IMR-90 (cell line): ENCODE results near the gene TMEM170A. TPM values are rescaled to one million over a fixed set of nuclear protein-coding genes. Genes with fewer than 3 reads are reported as not detected.

Source experiments
- ATAC-seq: fragments of 200-7000 bp; cut with Tn5 transposase; 2 replicates; pipeline ENCODE4 v1.9.1; 2020; ENCODE audit warnings: low read depth, mild to moderate bottlenecking, moderate library complexity
- BruUV-seq: library from RNA; stranded (reverse); fragments of 400-500 nt; replicated peaks from 2 replicates; lab custom pipeline; 2021; lab: Mats Ljungman, UMichigan
- CTCF ChIA-PET: fragments of 300-600 bp; formaldehyde crosslinking; extraction: SDS; loops from one replicate; lab custom pipeline; 2021; ENCODE audit warnings: antibody characterized with exemption; lab: Yijun Ruan, JAX
- POLR2A ChIA-PET: fragments of 300-600 bp; sonication (Branson Sonifier 250); formaldehyde crosslinking; loops from one replicate; lab custom pipeline; 2022; ENCODE audit warnings: antibody characterized with exemption; ENCODE audit not compliant: unreplicated experiment; lab: Charles Lee
- DNase-seq: peaks from one replicate; pipeline ENCODE4 v3.0.0; 2013
- H2AFZ ChIP-seq: replicated peaks from 2 replicates; pipeline ENCODE3; 2013; ENCODE audit warnings: low read length, mild to moderate bottlenecking; ENCODE audit not compliant: poor library complexity
- H2AK5ac ChIP-seq: 2 replicates; pipeline ENCODE4 v1.6.1; 2013; ENCODE audit warnings: low read depth, low read length, inconsistent platforms
- H2AK9ac ChIP-seq: replicated peaks from 2 replicates; pipeline ENCODE3; 2013; ENCODE audit warnings: mild to moderate bottlenecking, low read depth, low read length, moderate library complexity; ENCODE audit not compliant: poor library complexity
- H2BK120ac ChIP-seq: 2 replicates; pipeline ENCODE4 v1.6.1; 2013; ENCODE audit warnings: low read depth, low read length, inconsistent platforms
- H2BK15ac ChIP-seq: 3 replicates; pipeline ENCODE4 v1.6.1; 2013; ENCODE audit warnings: low read depth, low read length, inconsistent platforms
- H2BK20ac ChIP-seq: 2 replicates; pipeline ENCODE4 v1.6.1; 2013; ENCODE audit warnings: low read depth, mild to moderate bottlenecking, inconsistent platforms, low read length, moderate library complexity
- H2BK5ac ChIP-seq: 2 replicates; pipeline ENCODE4 v1.6.1; 2013; ENCODE audit warnings: mild to moderate bottlenecking, low read depth, low read length, inconsistent platforms; ENCODE audit not compliant: poor library complexity, severe bottlenecking
- H3K14ac ChIP-seq: replicated peaks from 2 replicates; pipeline ENCODE4 v1.6.1; 2013; ENCODE audit warnings: low read depth, low read length, inconsistent platforms
- H3K18ac ChIP-seq: 2 replicates; pipeline ENCODE4 v1.6.1; 2013; ENCODE audit warnings: low read depth, low read length, control low read depth
- H3K23ac ChIP-seq: 2 replicates; pipeline ENCODE4 v1.6.1; 2013; ENCODE audit warnings: low read depth, low read length, inconsistent platforms
- H3K27ac ChIP-seq: 2 replicates; pipeline ENCODE4 v1.5.1; 2013; ENCODE audit warnings: mild to moderate bottlenecking, control low read depth, low read length; ENCODE audit not compliant: insufficient read depth
- H3K27me3 ChIP-seq: 2 replicates; pipeline ENCODE4 v1.6.1; 2013; ENCODE audit warnings: low read length; ENCODE audit not compliant: control insufficient read depth, insufficient read depth
- H3K36me3 ChIP-seq: 2 replicates; pipeline ENCODE4 v1.6.1; 2013; ENCODE audit warnings: low read length, mixed read lengths; ENCODE audit not compliant: control insufficient read depth, insufficient read depth
- H3K4ac ChIP-seq: 2 replicates; pipeline ENCODE4 v1.6.1; 2013; ENCODE audit warnings: low read depth, low read length, inconsistent platforms
- H3K4me1 ChIP-seq: 2 replicates; pipeline ENCODE4 v1.6.1; 2013; ENCODE audit warnings: low read length, mixed read lengths; ENCODE audit not compliant: control insufficient read depth, insufficient read depth
- H3K4me2 ChIP-seq: 2 replicates; pipeline ENCODE4 v1.6.1; 2013; ENCODE audit warnings: low read depth, mild to moderate bottlenecking, control low read depth, low read length, moderate library complexity
- H3K4me3 ChIP-seq: 2 replicates; pipeline ENCODE4 v1.5.1; 2013; ENCODE audit warnings: low read depth, mild to moderate bottlenecking, control low read depth, low read length, moderate library complexity; ENCODE audit not compliant: insufficient read depth
- H3K56ac ChIP-seq: 2 replicates; pipeline ENCODE4 v1.6.1; 2013; ENCODE audit warnings: low read length, inconsistent platforms; ENCODE audit not compliant: insufficient read depth; ENCODE audit errors: extremely low read depth
- H3K79me1 ChIP-seq, 2 experiments: 2 replicates each; pipeline ENCODE4 v1.6.1; 2013; ENCODE audit warnings: low read length in 2 of 2, inconsistent platforms in 1 of 2, low read depth in 1 of 2
- H3K9ac ChIP-seq: 2 replicates; pipeline ENCODE4 v1.6.1; 2013; ENCODE audit warnings: low read depth, low read length, control low read depth
- H3K9me1 ChIP-seq: 2 replicates; pipeline ENCODE4 v1.6.1; 2013; ENCODE audit warnings: low read length, inconsistent platforms; ENCODE audit not compliant: insufficient read depth
- H3K9me3 ChIP-seq: 2 replicates; pipeline ENCODE4 v1.6.1; 2013; ENCODE audit warnings: low read length; ENCODE audit not compliant: control insufficient read depth, insufficient read depth
- H4K20me1 ChIP-seq: 2 replicates; pipeline ENCODE4 v1.6.1; 2013; ENCODE audit warnings: low read length, inconsistent platforms; ENCODE audit not compliant: insufficient read depth
- H4K5ac ChIP-seq: 2 replicates; pipeline ENCODE4 v1.6.1; 2013; ENCODE audit warnings: mild to moderate bottlenecking, low read depth, low read length, control low read depth
- H4K8ac ChIP-seq, 2 experiments: 2 replicates each; pipeline ENCODE4 v1.6.1; 2013; ENCODE audit warnings: low read depth in 2 of 2, low read length in 2 of 2, control low read depth in 1 of 2, inconsistent platforms in 1 of 2
- H4K91ac ChIP-seq: 2 replicates; pipeline ENCODE4 v1.6.1; 2013; ENCODE audit warnings: low read depth, low read length, inconsistent platforms; ENCODE audit not compliant: insufficient read depth
- CTCF ChIP-seq: conservative IDR thresholded peaks from 2 replicates; pipeline ENCODE4 v1.5.1; 2012; ENCODE audit warnings: mild to moderate bottlenecking, low read depth, low read length, improper control_type of control experiment
- FOS ChIP-seq: fragments of 150-350 bp; IDR thresholded peaks from 2 replicates; pipeline ENCODE4 v1.6.1; 2016; ENCODE audit warnings: low read depth, low read length
- MAZ ChIP-seq: IDR thresholded peaks from 2 replicates; pipeline ENCODE4 v1.6.1; 2012; ENCODE audit warnings: low read depth, mild to moderate bottlenecking, low read length, improper control_type of control experiment, moderate library complexity, borderline replicate concordance
- NFE2L2 ChIP-seq: fragments of 150-350 bp; IDR thresholded peaks from 2 replicates; pipeline ENCODE4 v1.6.1; 2016; ENCODE audit warnings: low read depth, mild to moderate bottlenecking, low read length
- POLR2A ChIP-seq: IDR thresholded peaks from 2 replicates; pipeline ENCODE4 v1.6.1; 2012; ENCODE audit warnings: mild to moderate bottlenecking, low read depth, low read length
- RAD21 ChIP-seq: IDR thresholded peaks from 2 replicates; pipeline ENCODE4 v1.6.1; 2012; ENCODE audit warnings: low read length, improper control_type of control experiment
- RCOR1 ChIP-seq: IDR thresholded peaks from 2 replicates; pipeline ENCODE4 v1.6.1; 2012; ENCODE audit warnings: mild to moderate bottlenecking, low read length, improper control_type of control experiment; ENCODE audit not compliant: insufficient replicate concordance
- WGBS, 2 experiments: methylation state at CpG; one replicate each; pipeline versions ENCODE4 v1.1.5 to v1.1.7; 2013; ENCODE audit warnings: missing lambda C conversion rate in 2 of 2; ENCODE audit not compliant: insufficient read length in 1 of 2; ENCODE audit errors: extremely low coverage in 2 of 2; 5-methylcytosine and 5-hydroxymethylcytosine counted together
- dilution Hi-C: fragments of 300-500 bp; cut with HindIII; formaldehyde crosslinking; loops from one replicate; pipeline ENCODE4 v1.14.3; 2018; ENCODE audit warnings: low sequenced_read_pairs; ENCODE audit not compliant: unreplicated experiment
- in situ Hi-C: fragments of 300-500 bp; cut with MboI; formaldehyde crosslinking; loops from 3 replicates; pipeline ENCODE4 v1.14.3; 2019; ENCODE audit warnings: low sequenced_read_pairs, inconsistent platforms, mixed read lengths
- intact Hi-C: fragments of 100-400 bp; cut with micrococcal nuclease; formaldehyde crosslinking; loops from 2 replicates; pipeline ENCODE4 v1.10.0; 2022
- polyA plus RNA-seq, 3 experiments: library from polyadenylated mRNA; depleted of rRNA; stranded (reverse); fragments of >200 nt; gene quantifications; 2 replicates each; pipeline ENCODE4 v1.2.3, GENCODE V29; 2012; ENCODE audit warnings: low replicate concordance in 1 of 3
- total RNA-seq: library from RNA; depleted of rRNA; stranded (reverse); fragments of >200 nt; gene quantifications from 2 replicates; pipeline ENCODE4 v1.2.3, GENCODE V29; 2012
- TF ChIP-seq, protein P1 (sequence below): fragments of 150-350 bp; IDR thresholded peaks from 2 replicates; pipeline ENCODE4 v1.6.1; 2017; ENCODE audit warnings: mild to moderate bottlenecking, antibody characterized with exemption, low read length, low read depth

Gene TMEM170A
- total and polyA plus RNA-seq, 2 of the 4 experiments (the other 2 are of a cell fraction): 7.3 to 10.9 TPM

- dilution Hi-C loops: no loop called here
- CTCF ChIA-PET: interaction anchor here (0.8 kb wide), 1 partner anchor 23 kb away, joined by 3 read pairs; no protein-coding TSS in a partner anchor
- in situ Hi-C loops: no loop called here
These were observed 29.7 kb upstream of the TMEM170A start for GRCh38 chr16:75494184-75494583.

More at GRCh38 chr16:75494184-75494583, 29.7 kb upstream of the TMEM170A start:
- POLR2A ChIA-PET: no interaction called here
- H3K56ac ChIP-seq: no peak overlapping the region
- intact Hi-C loops: no loop called here
- TF ChIP-seq NFE2L2 (no peak), RAD21 (no peak), FOS (no peak), CTCF (no peak), POLR2A (no peak), RCOR1 (no peak), MAZ (no peak)
- TF ChIP-seq, protein P1, sequence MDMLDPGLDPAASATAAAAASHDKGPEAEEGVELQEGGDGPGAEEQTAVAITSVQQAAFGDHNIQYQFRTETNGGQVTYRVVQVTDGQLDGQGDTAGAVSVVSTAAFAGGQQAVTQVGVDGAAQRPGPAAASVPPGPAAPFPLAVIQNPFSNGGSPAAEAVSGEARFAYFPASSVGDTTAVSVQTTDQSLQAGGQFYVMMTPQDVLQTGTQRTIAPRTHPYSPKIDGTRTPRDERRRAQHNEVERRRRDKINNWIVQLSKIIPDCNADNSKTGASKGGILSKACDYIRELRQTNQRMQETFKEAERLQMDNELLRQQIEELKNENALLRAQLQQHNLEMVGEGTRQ: no peak
- H2BK5ac ChIP-seq: no peak overlapping the region
- H4K91ac ChIP-seq: no peak overlapping the region
- H2BK15ac ChIP-seq: no peak overlapping the region
- no peak overlapping the region for H3K23ac ChIP-seq
- no peaks in the 10 kb centered on the region for H3K36me3 ChIP-seq
- H3K79me1 ChIP-seq: no peaks in the 10 kb centered on the region
- H3K4ac ChIP-seq: no peak overlapping the region
- no peaks in the 10 kb centered on the region for H3K9me3 ChIP-seq
- no peak overlapping the region for H2BK20ac ChIP-seq
- no peaks in the 10 kb centered on the region for H4K20me1 ChIP-seq
- no peak overlapping the region for H2AFZ ChIP-seq
- H3K27me3 ChIP-seq: peaks cover 17% of the 10 kb centered on the region
- no peak for ATAC-seq
- no peak overlapping the region for H3K4me3 ChIP-seq
- H2AK9ac ChIP-seq: no peak overlapping the region
- no peak overlapping the region for H3K4me2 ChIP-seq
- no CpG with 5 or more reads among the region's 5 CpGs for WGBS, 2 experiments
- H3K9me1 ChIP-seq: no peaks in the 10 kb centered on the region
- H4K8ac ChIP-seq: no peak overlapping the region
- no peak overlapping the region for H3K14ac ChIP-seq
- H2AK5ac ChIP-seq: no peak overlapping the region
- no peak overlapping the region for H3K27ac ChIP-seq
- H4K5ac ChIP-seq: no peak overlapping the region
- no peak overlapping the region for H3K18ac ChIP-seq
- no peak overlapping the region for H3K9ac ChIP-seq
- DNase-seq: no peak
- H2BK120ac ChIP-seq: no peak overlapping the region
- peaks cover 1% of the 10 kb centered on the region; the same call in 1 of the 2 replicates for H3K4me1 ChIP-seq
- no TSS peak for BruUV-seq
